Brain microvascular endothelial cell (primary cell): Measurements from ENCODE around the gene LAMA5.

Experiments used
- DNase-seq: peaks from one replicate; pipeline ENCODE4 v3.0.0-alpha.2; 2020
- H3K27ac ChIP-seq: fragments of 250-450 bp; sonication (Bioruptor Pico); 2 replicates; pipeline ENCODE4 v1.5.1; 2020; ENCODE audit warnings: mild to moderate bottlenecking, moderate library complexity
- H3K27me3 ChIP-seq: fragments of 250-450 bp; sonication (Bioruptor Pico); replicated peaks from 2 replicates; pipeline ENCODE4 v1.5.1; 2020; ENCODE audit warnings: mild to moderate bottlenecking
- H3K36me3 ChIP-seq: fragments of 250-450 bp; sonication (Bioruptor Pico); replicated peaks from 2 replicates; pipeline ENCODE4 v1.5.1; 2020; ENCODE audit warnings: mild to moderate bottlenecking
- H3K4me3 ChIP-seq: 2 replicates; pipeline ENCODE4 v1.5.1; 2011; ENCODE audit warnings: low read depth, mild to moderate bottlenecking, control low read depth, low read length, moderate library complexity
- in situ Hi-C: cut with HindIII; loops from 2 replicates; pipeline ENCODE4 v1.10.0; 2017; ENCODE audit warnings: low sequenced_read_pairs, low pct_ligation_motif_present
- TF ChIP-seq, protein P1 (sequence below): IDR thresholded peaks from 2 replicates; pipeline ENCODE4 v1.5.1; 2011; ENCODE audit warnings: low read depth, mild to moderate bottlenecking, moderate library complexity, low read length, control low read depth, inconsistent platforms; ENCODE audit errors: missing control alignments

LAMA5 gene

DNA sequence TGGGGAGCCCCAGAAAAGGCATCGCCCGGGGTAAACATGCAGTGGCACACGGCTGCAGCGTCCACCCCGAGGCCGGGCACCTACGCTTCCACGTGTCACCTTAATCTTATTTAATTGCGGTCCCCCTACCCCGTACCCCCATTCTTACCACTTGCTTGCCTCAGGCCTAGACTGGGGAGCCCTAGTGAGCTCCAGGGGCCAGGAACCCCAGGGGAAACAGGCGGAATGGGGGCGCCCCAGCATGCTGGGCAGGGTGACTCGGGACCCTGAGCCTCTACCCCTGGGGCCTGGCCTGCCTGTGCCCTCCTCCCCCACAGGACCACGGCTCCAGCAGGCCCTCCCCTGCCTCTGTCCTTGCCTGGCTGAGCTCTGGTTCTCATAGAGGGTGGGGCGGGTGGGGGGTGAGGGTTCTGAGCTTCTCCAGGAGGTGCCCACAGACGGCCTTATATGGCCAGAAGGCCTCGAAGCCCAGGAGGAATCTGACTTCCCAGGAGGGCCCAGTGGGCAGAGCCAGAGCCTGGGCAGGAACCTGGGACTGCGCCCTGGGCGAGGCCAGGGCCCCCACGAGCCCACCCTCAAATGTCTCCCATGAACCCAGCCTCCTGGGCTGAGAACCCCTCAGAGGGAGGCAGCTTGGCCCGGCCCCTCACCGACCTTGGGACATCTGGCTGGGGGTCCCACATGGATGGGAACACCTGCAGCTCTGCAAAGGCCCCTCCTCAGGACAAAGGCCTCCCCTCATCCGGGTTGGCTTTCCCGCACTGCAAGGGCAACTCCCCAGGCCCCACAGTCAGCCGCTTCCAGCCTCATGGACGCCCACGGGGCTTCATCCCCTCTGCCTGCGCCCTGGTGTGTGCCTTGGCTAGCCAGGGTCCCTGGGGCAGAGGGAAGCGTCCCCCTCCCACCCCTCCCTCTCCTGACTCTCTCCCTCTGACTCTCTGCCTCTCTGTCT lies 5.2 kb upstream of the LAMA5 start:
- Histone ChIP-seq H3K36me3 (no peaks in the 10 kb centered on the region), H3K4me3 (no peak overlapping the region), H3K27ac (no peak overlapping the region), H3K27me3 (no peaks in the 10 kb centered on the region)
- TF ChIP-seq, protein P1, sequence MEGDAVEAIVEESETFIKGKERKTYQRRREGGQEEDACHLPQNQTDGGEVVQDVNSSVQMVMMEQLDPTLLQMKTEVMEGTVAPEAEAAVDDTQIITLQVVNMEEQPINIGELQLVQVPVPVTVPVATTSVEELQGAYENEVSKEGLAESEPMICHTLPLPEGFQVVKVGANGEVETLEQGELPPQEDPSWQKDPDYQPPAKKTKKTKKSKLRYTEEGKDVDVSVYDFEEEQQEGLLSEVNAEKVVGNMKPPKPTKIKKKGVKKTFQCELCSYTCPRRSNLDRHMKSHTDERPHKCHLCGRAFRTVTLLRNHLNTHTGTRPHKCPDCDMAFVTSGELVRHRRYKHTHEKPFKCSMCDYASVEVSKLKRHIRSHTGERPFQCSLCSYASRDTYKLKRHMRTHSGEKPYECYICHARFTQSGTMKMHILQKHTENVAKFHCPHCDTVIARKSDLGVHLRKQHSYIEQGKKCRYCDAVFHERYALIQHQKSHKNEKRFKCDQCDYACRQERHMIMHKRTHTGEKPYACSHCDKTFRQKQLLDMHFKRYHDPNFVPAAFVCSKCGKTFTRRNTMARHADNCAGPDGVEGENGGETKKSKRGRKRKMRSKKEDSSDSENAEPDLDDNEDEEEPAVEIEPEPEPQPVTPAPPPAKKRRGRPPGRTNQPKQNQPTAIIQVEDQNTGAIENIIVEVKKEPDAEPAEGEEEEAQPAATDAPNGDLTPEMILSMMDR = no peak
- in situ Hi-C loops = no loop called here
- DNase-seq = no peak

DNA sequence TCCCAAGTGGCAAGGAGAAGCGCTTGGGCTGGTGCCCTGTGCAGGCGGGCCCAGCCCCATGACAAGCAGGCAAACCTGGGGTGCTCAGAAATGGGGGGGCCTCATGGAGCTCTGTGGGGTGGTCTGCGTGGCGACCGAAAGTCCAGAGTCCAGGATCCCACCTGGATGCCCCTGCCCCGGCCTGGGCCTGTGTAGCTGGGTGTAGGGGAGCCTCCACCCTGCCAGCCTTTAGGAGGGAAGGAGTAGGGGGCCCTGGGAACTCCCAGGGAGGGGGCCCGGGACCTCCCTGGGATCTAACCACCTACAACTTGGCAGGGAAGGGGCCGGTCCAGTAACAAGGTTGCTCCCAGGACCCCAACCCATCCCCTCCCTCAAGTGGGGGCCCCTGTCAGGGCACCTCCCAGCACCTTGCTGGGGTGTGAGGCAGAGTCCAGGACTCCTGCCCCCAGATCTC lies 4.5 kb upstream of the LAMA5 start:
- no peak overlapping the region for H3K27ac ChIP-seq
- H3K36me3 ChIP-seq = no peaks in the 10 kb centered on the region
- in situ Hi-C loops = no loop called here
- DNase-seq = no peak
- H3K4me3 ChIP-seq = no peak overlapping the region
- TF ChIP-seq, protein P1 = no peak
- H3K27me3 ChIP-seq = no peaks in the 10 kb centered on the region

DNA sequence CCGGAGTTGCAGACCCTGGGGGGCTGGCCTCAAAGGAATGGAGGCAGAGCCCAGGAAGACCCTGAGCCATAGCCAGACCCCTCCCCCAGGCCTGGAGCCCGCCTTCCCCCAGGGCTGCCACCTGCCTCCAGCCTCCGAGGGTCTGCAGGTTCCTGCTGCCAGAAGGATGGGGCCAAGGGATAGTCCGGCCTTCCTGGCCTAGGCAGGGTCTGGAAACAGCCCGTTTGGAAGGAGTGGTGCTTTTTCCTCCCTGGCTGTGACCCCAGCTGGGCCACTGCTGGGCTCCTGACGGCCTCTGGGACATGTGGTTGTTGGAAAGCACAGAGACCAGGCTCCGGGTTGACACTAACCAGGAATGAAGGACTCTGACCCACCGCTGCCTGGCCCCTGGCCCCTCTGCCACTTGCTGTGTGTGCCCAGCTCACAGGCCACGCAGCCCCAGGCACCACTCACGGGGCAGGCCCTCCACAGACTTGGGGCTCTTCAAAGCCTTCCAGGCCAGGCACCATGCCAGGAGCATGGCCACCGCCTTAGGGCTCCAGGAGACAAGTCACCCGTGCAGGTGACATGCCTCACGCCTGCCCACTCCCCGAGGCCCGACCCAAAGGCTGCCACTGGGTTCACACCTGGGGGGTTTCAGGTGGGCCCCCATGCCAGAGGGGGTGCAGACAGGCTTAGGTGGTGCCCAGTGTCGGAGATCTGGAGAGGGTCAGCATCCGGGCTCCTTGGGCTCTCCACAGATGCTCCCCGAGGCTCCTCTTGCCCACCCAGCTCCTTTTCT lies 3.9 kb upstream of the LAMA5 start:
- in situ Hi-C loops = no loop called here
- TF ChIP-seq, protein P1 = no peak
- Histone ChIP-seq H3K4me3 (no peak overlapping the region), H3K27me3 (no peaks in the 10 kb centered on the region), H3K27ac (no peak overlapping the region), H3K36me3 (no peaks in the 10 kb centered on the region)
- no peak for DNase-seq

DNA sequence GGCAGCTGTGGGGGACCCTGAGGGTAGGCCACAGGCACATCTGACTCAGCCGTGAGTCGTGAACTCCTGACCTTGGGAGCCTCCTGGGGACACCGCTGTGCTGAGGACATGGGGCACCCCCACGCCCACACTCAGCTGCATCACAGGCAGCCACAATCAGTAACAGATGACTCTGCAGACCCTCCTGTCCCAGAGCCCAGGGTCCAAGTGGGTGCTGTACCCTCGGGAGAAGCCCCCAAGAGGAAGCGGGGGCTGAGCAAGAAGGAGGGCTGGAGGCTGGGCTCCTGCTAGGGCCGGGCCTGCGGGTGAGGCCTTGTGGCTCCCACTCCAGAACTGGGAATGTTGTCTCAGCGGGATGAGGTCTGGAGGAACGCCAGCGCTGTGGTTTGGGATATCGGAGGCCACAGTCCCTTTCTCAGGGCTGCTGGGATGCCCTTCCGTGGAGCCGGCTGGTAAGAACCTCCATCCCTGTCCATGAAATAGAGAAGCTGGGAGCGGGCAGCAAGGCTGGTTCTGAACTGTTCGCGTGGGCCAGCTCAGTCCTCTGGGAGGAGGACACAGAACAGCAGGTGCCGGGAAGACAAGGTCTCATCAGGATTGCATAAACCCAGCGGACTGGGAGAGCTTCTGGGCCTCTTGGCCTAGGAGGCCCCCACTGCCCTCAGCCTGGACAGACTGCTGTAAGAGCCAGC lies 3.1 kb upstream of the LAMA5 start:
- Histone ChIP-seq H3K36me3 (no peaks in the 10 kb centered on the region), H3K4me3 (no peak overlapping the region), H3K27me3 (no peaks in the 10 kb centered on the region), H3K27ac (no peak overlapping the region)
- TF ChIP-seq, protein P1 = no peak
- in situ Hi-C loops = no loop called here
- no peak for DNase-seq

DNA sequence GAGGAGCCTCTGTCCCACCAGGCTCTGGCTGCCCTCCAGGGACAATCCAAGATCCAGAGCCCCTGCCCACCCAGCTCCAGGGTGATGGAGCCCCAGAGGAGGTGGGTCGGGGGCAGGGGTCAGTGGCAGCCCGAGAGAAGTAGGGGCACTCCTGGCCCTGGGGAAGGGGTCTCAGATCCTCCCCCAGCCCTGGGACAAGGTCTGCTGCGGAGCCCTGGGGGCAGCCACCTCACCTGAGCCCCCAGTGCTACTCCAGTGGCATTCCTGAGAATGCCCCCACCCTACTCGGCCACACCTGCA lies 2.7 kb upstream of the LAMA5 start:
- H3K27ac ChIP-seq = no peak overlapping the region
- no peak for DNase-seq
- TF ChIP-seq, protein P1 = no peak
- no peaks in the 10 kb centered on the region for H3K27me3 ChIP-seq
- H3K36me3 ChIP-seq = no peaks in the 10 kb centered on the region
- H3K4me3 ChIP-seq = no peak overlapping the region
- in situ Hi-C loops = no loop called here
